Activated T-cell treated with anti-CD3 and anti-CD28 coated beads for 1 hour (primary cell): Measurements from ENCODE around the gene RBBP8.
"Not testable (repeated sequence)": the region's sequence is repeated elsewhere in the genome, so short reads cannot be mapped to it uniquely, and the experiment has no call there.

ENCODE experiments used
- DNase-seq: peaks from one replicate; pipeline ENCODE4 v3.0.0-alpha.2; 2020; ENCODE audit warnings: low read depth

RBBP8 gene

DNA sequence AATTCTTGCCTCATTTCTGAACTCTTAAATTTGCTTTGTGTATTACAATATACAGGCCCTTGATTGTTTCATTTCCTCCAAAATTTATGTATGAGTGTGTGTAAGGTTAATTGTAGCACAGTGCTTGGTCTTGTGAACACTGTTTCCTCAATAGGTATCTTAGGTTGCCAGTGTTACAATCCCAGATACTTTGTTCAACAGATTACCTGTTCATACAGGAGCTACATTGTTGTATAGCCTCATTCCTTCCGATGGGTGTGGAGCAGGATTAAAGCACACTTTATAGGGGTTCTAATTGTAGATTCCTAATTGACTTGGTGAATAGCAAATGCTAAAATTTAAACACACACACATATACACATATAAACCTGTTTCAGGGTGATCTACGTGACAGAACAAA lies 10.7 kb downstream of the RBBP8 start:
- no peak for DNase-seq

DNA sequence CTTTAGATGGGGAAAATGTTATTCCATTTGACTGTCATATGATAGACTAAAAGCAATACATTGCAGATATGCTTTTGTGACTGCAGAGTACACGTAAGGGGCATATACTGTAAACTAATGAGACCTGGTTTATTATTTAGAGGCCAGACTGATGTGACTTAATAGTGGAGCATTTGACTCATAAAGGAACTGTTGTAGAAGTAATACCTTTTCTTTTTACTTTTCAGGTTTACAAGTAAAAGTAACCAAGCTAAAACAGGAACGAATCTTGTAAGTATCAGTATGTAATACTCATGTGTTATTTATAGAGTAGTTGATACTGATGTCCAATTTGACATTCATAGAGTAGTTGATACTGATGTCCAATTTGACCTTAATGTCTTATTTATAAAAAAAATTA lies 13.1 kb downstream of the RBBP8 start:
- DNase-seq = no peak

DNA sequence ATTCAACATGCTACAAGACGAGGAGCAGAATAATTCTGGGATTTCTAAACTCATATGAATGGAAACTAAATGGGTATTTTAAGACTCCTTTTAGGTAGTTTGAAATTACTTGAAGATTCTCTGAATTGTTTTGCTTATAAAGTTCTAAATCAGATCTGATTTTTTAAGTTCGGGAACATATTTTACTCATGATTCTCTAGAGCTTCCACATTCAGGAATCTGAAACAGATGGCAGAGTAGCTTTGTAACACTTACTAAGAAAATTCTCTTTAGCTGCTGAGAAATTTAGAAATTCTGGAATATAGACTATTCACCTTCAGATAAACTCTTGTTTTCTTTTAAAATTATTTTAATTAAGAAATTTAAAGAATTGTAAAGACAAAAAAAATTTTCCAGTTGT lies 13.7 kb downstream of the RBBP8 start:
- DNase-seq = no peak

DNA sequence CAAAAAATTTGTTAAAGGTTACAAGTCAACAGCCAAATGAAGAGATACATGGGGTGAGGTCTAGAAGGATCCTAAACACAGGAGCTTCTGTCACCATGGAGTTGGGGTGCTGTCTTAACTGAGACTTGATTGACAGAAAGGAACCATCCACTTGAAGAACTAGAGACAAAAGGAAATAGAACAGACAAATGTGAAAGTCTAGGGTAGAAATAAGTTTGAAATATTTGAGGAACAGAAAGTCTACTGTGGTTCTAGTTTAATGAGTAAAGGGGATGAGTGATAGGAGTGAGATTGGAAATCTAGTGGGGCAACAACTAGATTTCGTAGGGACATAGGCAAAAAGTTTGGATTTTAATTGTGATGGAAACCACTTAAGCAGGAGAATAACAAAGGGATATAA lies 18.7 kb downstream of the RBBP8 start:
- no peak for DNase-seq

DNA sequence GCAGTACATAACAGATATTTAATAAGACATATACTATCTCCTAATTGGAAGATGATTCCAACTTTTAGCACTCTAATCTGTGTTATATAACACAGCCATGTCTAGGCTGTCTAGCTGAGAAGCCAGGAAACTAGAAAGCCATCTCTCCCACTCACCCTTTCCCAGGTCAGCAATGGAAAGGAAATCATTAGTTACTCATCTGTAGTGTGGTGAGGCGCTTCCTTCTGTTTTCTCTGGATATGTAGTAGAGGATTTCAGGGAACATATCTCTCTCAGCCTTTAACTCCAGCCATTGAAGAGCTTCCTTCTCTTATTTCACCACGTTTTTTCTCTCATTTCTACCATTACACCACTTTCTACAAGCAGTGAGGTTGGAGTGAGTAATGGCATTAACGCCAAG lies 19.4 kb downstream of the RBBP8 start:
- no peak for DNase-seq

DNA sequence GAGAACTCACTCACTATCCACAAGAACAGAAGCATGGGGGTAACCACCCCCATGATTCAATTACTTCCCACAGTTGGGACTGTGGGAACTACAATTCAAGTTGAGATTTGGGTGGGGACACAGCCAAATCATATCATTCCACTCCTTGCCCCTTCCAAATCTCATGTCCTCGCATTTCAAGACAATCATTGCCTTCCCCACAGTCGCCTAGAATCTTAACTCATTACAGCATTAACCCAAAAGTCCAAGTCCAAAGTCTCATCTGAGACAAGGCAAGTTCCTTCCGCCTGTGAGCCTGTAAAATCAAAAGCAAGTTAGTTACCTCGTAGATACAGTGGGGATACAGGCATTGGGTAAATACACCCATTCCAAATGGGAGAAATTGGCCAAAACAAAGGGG lies 20.9 kb downstream of the RBBP8 start:
- not testable (repeated sequence) for DNase-seq

DNA sequence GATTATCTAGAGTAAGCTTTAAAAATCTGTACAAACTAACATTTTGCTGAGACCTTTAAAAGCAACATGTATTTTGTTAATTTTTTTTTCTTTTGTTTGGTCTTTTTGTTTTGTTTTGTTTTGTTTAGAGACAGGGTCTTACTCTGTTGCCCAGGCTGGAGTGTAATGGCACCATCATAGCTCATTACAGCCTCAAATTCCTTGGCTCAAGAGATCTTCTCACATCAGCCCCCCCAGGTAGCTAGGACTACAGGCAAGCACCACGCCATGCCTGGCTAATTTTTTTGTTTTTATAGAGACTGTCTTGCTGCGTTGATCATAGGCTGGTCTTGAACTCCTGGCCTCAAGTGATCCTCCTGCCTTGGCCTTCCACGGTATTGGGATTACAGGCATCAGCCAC lies 23.1 kb downstream of the RBBP8 start:
- DNase-seq = no peak

DNA sequence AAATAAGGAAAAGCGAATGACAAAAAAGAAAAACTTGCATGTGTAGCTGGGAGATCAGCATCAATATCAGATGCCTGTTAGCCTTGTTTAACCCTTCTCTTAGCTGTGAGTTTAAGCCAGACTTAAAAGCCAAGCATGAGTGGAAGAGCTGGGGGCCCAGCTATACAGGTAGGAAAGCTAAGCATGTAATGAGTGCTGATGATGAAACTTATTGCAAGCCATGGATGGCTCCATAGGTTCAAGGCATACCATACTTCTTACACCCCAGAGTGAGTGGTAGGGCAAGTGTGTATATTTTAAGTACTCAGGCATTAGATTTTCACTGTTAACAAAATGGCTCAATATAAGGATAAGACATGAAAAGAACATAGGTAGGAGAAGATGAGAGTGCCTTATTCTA lies 28.0 kb downstream of the RBBP8 start:
- no peak for DNase-seq

DNA sequence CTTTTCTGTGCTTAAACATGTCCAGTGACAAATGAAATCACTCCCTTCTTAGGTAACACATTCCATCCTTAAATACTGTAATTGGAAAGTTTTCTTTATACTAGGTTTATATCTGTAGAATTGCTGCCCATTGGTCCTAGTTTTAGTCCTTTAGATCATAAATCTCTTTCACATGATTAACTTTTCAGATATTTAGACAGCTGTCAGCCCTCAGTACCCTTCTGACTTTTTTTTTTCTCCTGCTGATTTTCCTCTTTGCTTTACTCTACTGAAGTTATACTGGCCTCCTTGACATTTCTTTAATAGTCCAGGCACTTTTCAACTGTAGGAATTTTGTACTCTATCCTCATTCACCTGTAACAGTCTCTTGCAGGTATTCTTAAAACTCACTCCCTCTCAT lies 28.9 kb downstream of the RBBP8 start:
- no peak for DNase-seq

DNA sequence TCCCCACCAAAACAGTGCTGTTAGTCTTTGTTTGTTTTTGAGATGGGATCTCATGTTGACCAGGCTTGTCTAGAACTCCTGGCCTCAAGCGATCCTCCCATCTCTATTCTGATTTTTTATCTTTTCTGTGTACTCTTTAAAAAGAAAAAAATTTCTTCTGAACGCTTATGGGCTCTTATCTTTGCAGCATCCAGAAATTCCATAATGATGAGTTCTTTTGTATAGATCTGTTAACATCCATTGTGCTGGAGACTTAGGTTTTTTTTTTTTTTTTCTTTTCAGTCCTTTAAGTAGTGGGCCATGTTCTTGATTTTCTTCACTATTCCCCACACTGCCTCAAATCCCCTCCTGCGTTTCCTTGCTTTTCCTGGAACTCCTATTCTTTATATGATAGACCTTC lies 31.0 kb downstream of the RBBP8 start:
- DNase-seq = no peak

DNA sequence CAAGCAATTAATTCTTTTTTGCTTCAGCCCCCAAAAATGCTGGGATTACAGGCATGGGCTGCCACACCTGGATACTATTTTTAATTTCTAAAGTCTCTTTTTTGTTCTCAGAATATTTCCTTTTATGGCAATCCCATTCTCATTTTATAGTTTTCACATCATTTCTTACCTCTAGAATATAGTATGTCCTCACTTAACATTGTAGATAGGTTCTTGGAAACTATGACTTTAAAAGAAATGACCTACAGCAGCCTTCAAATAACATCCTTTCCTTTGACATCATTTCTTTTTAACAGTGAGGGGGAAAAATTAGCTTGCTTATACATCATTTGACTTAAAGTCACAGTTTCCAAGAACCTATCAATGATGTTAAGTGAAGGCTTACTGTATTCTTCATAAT lies 31.6 kb downstream of the RBBP8 start:
- no peak for DNase-seq

DNA sequence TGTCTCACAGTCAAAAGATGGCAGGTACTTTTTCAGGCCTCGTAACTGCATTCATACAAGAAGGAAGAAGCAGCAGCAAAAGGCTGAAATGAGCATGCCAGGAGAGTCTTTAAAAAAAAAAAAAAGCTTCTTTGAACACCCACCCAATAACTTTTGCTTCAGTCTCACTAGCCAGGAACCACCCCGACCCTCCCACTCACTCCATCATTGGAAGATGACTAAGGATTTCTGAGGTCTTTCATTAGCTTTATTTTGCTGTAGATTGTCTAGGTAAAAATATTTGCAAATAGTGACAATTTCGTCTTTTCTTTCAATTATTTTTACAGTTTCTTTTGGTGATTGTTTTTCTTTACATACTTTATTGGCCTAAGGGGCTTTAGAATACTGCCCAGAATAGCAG lies 37.9 kb downstream of the RBBP8 start:
- DNase-seq = no peak

DNA sequence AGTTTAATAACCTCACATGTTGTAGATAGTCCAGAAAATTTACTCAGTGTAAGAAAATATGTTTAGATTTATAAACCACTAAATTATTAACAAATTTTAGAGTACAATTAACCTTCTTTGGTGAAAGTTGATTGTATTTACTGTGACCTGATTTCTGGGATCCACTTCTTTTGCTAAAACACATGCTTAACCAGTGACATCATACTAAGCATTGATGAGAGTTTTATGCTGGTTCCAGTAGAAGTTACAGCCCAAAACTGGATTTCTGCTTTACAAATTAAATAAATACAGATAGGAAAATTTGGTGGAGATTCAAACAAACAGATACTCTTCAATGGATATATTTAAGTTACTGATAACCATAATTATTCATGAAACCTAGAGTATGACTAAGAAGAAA lies 40.9 kb downstream of the RBBP8 start:
- no peak for DNase-seq

DNA sequence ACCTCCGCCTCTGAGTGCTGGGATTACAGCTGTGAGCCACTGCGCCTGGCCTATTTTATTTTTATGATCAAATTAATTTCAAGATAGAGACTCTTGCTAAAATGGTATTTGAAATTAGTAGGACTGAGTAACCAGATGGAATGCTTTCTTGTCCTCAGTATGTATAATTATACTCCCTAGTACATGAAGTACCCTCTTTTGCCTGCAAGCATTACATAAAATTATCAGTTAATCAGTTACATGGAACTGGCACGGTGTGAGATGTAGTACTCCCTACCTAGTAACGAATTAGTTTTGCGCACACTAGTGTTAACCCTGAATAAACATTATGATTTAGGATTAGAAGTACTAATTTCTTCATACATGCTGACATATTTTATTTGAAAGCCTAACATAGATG lies 41.6 kb downstream of the RBBP8 start:
- no peak for DNase-seq

DNA sequence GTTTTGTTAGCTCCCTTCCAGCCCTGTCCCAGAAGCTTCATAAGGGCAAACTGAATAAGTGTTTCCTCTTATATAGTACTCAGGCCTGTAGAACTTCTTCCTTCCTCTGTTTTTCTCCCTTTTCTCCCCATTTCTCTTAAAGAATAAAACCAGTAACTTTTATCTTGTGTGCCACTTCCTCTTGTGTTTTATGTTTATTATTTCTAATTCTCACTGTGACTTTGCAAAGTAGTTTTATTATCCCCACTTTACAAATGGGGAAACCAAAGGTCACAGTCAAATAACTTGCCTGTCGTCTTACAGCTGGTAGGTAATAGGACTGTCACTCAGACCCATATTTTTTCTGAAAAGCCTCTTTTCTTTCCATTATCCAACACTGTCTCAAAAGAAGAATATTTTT lies 42.4 kb downstream of the RBBP8 start:
- DNase-seq = no peak

DNA sequence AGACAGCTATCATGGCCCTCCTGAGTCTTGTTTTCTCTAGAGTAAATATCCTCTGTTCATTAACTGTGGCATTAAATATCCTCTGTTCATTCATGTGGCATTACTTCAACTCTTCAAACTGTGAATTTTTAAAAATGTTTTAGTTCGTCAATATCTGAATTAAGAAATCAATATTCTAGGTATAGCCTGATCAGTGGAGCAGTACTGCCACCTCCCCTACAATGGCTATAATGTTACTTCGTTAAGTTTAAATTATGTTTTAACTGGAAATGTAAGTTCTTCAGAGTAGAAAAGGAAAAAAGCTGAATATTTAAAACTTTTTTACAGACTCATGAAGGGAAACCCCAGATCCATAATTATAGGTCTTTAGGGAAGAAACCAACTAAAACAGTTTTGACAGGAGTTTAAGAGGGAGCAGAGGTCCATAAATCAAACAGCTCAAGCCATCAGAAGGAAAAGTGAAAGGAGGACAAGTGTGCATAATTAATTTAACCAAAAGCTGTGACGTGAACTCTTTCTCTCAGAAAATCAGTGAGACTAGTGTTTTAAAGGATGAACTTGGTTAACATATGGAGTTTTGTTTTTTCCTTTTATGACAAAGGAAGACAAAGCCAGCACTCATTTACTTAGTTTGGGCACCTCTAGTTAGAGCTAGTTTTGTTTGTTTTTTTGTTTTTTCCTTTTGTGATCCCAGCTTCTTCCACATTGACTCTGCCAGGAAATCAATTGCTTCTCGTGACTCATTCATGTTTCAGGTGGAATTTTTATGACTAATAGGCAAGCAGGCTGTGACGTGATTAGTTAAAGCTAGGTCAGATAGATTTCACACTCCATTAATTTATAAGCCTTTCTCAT lies 44.9 kb downstream of the RBBP8 start:
- no peak for DNase-seq

DNA sequence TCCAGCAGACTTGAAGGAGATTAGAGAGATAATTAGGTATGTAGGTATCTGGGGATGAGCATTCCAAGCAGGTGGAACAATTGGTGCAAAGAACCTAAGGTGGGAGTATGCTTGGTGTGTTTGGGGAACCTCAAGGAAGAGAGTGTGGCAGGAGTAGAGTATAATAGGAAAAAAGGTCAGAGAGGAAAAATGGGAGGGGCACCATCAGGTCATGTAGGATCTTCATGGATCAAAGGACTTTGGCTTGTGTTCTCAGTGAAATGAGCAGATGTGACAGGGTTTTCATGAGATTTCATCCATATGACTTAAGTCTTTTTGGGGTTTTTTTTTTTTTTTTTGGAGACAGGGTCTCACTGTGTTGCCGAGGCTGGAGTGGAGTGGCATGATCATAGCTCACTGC lies 47.3 kb downstream of the RBBP8 start:
- DNase-seq = no peak

DNA sequence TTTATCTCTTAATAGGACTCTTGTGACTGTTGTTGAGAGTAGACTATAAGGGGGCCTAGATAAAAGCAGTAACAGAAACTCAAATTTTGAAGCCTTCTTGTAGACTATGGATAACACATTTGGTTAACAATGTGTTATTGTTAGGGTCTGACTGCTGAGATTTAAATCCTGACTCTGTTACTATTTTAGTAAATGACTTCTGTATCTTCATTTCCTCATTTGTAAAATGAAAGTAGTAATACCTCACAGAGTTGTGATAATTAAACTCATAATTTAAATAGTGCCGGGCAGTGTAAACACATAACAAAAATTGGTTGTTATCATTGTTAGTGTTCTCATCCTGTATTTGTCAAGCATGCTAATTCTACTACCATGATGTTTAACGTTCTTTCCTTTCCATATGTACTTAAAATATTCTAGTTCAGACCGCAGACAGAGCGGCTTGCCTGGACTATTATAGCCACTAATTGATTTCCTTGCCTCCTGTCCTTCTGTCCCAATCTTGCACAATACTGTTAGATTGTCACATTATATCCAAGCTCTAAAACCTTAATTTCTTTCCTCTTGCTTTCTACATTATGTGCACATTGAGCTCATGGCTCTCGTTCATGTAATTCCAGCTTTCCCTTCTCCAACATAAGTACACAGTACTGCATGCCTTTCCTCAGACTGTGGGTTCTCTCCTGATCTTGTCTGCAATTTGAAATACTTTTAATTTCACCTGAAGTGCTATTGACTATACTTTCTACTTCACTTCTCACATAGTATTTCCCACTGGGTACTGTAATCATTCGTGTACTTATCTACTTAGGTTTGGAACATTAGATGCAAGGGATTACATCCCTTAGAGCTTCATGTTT lies 48.4 kb downstream of the RBBP8 start:
- no peak for DNase-seq

DNA sequence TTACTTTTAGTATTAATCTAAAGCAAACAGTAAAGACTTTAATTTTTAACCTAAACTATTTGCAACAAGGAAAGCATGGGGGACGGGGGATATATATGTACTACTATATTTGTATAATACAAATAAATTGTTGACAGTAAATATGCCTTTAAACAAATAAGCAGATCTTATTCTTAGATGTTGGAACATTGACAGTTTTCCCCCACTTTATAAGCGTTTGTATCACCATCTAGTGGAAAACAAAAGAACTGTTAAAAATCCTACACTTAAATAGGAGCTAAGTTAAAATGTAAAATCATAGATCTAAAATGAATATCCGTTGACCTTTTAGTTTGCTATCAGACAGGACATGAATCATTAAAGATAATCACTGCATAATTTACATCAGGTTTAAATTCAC lies 50.0 kb downstream of the RBBP8 start:
- no peak for DNase-seq

DNA sequence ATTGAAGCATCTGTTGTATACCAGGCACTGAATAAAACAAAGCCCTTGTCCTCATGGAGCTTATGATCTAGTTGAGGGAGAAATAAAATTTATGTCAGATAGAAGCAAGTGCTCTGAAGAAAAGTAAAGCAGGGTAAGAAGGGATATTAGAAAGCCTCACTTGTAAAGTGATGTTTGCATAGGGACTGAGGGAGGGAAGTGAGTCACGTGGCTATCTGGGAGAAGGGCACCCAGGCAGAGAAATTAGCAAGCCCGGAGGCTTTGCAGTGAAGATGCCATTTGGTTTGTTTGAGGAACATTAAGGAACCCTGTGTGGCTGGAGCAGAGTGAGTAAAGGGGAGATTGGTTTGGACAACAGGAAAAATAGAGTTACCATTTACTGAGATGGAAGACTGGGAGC lies 52.1 kb downstream of the RBBP8 start:
- DNase-seq = no peak

DNA sequence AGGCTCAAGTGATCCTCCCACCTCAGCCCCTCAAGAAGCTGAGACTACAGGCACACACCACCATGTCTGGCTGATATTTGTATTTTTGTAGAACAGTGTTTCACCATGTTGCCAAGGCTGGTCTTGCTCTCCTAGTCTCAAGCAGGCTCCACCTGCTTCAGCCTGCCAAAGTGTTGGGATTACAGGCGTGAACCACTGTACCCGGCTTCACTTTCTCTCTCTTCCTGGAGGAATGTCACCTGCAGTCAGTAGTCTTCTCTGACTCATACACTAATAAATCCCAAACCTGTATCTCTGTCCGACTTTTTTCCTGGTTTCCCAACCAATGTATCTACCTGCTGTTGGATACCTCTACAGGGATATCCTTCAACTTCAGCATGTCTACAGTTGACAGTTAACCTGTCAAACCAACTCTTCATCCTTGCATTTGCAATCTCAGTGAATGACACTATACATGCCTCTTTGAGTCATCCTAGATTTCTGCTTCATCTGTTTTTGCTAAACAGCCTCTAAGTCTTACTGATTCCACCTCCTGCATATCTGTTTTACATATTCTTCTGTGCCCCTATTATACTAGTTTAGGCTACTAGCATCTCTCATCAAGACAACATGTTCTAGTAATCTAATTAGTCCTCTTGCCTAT lies 54.5 kb downstream of the RBBP8 start:
- DNase-seq = no peak

DNA sequence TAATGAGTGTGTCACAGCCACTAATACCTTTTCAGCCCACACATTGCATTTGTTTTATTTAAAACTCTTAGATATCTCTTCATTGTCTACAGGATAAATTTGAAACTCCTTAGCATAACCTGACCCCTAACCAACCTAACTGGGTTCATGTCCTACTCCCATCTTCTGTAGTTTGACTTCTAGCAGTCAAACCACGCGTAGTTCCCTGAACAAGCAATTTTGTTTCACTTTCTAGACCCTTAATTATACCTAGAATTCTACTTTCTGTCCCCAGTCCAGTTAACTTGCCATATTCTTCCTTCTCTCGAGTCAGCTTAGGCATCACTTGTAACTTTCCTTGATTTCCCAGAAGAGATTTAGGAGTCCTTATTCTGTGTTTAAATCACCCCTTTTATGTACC lies 55.1 kb downstream of the RBBP8 start:
- DNase-seq = no peak

DNA sequence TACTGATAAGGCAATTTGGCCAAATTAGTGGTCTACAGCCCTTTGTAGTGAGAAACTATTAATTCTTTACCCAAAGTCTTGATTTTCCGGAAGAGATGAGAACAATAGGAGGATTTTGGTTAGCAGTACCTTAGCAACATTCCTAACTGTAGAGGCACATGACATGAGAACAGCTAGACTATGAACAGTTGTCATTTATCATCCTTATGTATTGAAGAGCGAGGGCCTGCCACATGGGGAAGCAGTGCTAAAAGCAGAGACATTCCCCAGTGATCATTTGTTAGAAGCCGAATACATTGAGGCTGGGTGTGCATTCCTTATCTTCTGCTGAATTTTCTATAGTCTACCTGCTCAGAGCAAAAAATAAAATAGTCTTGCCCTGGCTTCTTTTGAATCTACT lies 65.2 kb downstream of the RBBP8 start:
- DNase-seq = no peak
